Activated T-cell treated with anti-CD3 and anti-CD28 coated beads, Interleukin-2, amount 50 U/mL, for 48 hours (primary cell): ENCODE measurements around the gene UGT1A4.
"Not testable (repeated sequence)": the region's sequence is repeated elsewhere in the genome, so short reads cannot be mapped to it uniquely, and the experiment has no call there.

Experiments used
- DNase-seq, 2 experiments: peaks; one replicate each; pipeline ENCODE4 v3.0.0-alpha.2; 2020

The UGT1A4 gene

DNA sequence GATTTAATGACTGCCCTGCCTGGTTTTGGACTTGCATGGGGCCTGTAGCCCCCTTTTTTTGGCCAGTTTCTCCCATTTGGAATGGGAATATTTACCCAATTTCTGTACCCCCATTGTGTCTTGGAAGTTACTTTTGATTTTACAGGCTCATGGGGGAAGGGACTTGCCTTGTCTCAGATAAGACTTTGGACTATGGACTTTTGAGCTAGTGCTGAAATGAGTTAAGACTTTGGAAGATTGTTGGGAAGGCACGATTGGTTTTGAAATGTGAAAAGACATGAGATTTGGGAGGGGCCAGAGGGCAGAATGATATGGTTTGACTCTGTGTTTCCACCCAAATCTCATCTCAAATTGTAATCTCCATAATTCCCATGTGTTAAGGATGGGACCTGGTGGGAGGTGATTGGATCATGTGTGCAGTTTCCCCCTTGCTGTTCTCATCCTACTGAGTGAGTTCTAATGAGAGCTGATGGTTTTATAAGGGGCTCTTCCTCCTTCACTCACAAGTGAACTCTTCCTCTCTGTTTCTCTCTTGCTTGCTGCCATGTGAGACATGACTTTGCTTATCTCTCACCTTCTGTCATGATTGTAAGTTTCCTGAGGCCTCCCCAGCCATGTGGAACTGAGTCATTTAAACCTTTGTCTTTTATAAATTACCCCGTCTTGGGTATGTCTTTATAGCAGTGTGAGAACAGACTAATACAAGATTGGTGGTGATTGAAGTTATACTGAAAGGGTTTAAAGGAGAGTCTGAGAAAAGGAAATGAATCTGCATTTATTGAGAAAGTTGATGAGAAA lies 32.9 kb downstream of the UGT1A4 start:
- DNase-seq, result not testable (repeated sequence)

DNA sequence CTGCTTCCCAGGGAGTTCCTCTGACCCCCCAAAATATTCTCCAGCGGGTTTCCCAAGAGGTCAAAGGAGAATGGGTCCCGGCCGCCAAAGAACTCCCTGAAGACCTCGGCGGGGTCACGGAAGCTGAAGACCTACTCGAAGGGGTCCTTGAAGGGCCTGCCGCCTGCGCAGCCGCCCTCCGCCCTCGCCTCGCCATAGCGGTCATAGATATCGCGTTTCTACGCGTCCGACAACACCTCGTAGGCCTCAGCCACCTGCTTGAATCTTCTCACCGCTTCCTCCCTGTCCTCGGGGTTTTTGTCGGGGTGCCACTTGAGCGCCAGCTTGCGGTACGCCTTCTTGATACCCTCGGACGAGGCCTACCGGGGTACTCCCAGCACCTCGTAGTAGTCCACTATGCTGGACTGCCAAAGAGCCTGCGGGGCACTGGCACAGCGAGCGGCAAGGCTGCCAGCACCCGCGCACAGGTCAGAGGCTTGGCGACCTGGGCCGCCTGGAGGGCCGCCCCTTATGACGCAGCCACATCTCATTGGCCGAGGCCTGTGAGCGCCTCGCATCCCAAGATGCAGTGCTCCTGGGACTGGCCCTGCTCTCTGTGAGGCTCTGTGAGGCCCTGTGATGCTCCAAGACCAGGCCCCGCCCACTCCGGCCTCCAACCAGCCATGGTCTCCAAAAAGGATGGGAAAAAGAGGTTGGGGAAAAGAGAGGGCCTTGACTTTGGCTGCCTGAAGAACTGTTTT lies 36.5 kb downstream of the UGT1A4 start:
- no peak for DNase-seq

DNA sequence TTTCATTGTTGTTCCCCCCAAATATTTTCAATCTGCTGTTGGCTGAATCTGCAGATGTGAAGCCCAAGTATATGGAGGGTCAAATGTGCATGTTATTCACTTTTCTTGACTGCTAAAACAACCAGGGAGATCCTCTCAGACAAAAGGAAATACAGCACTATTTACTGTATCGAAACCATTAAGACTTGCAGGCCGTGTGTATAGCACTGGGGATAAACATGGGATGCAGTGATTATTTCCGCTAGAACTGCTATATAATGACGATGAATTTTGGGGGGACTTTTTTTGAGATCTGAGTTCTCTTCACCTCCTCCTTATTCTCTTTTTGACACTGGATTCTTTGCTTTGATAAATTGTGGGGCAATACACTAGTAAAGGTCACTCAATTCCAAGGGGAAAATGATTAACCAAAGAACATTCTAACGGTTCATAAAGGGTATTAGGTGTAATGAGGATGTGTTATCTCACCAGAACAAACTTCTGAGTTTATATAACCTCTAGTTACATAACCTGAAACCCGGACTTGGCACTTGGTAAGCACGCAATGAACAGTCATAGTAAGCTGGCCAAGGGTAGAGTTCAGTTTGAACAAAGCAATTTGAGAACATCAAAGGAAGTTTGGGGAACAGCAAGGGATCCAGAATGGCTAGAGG lies 38.0 kb downstream of the UGT1A4 start:
- DNase-seq, result no peak

DNA sequence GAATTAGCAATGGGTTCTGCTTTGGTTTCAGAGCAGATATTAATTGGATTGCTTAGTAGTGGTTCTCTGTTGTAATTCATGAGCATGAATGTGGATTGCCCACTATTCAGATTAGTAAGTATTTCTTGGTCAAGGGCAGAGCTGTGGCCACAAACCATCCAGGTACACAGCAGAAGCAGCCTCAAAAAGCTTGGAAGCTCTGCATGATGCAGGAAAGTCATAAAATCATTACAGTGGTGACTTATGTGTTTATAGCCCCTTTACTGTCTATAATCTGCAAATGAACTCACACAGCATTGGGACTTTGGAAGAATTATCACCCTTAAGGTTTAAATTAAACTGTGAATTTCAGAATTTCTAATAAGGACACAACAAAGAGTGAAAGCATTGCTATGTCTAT lies 39.6 kb downstream of the UGT1A4 start:
- no peak for DNase-seq

DNA sequence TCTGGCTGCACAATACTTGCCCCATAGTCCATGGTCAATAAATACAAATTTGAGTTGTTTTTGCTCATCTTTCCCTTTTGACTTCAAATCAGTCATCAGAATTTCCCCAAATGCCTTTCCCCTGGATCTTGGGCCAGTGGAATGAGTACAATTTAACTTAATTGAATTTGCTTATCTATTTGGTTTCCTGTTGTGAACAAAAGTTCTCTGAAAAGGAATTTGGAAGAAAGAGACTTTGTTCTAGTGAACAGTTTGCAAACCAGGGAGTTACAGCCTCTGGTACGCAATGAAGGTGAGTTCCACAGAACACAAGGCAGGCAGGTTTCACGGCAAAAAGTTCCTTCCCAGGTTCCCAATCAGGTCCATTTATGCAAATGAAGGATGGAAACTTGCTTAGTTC lies 40.3 kb downstream of the UGT1A4 start:
- no peak for DNase-seq

DNA sequence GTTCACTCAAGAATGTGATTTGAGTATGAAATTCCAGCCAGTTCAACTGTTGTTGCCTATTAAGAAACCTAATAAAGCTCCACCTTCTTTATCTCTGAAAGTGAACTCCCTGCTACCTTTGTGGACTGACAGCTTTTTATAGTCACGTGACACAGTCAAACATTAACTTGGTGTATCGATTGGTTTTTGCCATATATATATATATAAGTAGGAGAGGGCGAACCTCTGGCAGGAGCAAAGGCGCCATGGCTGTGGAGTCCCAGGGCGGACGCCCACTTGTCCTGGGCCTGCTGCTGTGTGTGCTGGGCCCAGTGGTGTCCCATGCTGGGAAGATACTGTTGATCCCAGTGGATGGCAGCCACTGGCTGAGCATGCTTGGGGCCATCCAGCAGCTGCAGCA lies 41.5 kb downstream of the UGT1A4 start, which contains the start of gene UGT1A1:
Gene UGT1A1 (plus strand): TSS at position 228 of the 400 bp plus-strand sequence. CDS start 18 bp downstream, at position 246.
- DNase-seq, result no peak

DNA sequence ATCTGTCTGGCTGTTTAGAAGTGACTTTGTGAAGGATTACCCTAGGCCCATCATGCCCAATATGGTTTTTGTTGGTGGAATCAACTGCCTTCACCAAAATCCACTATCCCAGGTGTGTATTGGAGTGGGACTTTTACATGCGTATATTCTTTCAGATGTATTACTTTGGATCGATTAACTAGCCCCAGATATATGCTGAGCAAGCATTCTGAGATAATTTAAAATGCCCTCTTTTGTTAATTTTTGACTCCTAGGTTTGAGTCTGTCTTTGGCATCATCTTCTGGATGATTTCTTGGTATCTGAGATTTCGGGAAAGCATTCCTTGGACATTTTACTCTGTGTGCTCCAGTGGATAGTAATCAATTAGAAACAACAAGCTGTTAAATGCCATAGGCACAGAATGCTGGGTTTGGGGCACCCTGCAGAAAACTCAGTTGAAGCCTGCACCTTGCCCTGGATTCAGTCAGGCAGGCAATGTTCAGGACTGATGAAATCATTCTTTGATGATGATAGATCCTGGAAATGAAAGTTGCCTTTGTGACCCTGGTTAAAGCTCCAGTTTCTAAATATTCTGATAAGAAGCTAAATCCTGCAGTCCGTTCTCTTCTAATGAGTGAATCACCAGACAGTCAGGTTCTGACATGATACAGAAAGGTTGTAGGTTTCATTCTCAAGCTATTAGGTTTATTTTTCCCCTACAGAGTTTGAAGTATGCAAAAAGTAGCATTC lies 42.7 kb downstream of the UGT1A4 start:
- DNase-seq, result no peak

DNA sequence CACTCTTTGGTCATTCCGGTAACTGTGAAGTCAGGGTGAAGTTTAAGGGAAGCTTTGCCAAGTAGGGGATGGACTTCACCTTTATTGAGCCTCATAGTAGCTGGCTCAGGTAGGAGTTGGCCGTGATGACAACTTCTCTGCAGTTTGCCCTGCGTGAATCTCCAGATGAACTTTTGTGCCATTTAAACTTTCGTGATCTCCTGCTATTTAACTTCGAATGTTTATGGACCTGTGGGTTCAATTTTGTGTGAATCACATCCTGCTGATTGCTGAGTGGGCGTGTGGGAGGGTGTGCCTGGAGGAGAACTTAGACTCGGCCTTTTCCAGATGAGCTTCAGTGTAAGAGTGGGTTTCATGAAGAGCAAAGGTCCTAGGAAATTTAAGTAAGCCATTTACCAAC lies 45.7 kb downstream of the UGT1A4 start:
- DNase-seq, result no peak

DNA sequence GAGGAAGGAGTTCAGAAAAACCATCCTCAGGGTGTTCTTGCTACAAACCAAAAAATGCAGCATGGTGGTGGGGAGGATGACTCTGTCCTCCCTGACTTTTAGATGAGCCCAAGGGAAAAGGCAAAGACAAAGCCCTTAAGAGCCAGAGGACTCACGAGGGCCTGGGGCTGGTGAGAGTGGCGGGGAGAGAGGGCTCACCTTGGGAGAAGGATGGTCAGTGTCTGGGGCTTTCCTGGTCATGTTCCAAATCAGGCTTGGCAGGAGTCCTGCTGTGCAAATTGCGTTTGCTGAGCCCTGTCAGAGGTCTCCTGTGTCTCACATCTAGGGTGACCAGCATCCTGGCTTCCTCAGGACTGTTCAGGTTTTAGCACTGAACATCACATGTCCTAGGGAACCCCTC lies 46.2 kb downstream of the UGT1A4 start:
- no peak for DNase-seq

DNA sequence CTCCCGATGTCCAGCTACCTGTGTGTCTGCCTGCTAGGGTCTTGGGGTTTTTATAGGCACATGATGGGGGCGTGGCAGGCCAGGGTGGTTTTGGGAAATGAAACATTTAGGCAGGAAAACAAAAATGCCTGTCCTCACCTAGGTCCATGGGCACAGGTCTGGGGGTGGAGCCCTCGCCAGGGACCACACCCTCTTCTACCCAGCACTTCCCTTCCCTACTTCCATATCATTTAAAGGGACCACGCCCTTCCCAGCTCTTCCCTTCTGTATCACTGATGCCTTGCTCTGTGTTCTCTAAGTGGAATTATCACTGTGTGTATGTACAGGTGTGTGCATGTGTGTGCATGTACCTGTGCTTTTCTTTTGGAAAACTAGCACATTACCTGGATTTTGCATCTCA lies 47.9 kb downstream of the UGT1A4 start:
- DNase-seq, result no peak

DNA sequence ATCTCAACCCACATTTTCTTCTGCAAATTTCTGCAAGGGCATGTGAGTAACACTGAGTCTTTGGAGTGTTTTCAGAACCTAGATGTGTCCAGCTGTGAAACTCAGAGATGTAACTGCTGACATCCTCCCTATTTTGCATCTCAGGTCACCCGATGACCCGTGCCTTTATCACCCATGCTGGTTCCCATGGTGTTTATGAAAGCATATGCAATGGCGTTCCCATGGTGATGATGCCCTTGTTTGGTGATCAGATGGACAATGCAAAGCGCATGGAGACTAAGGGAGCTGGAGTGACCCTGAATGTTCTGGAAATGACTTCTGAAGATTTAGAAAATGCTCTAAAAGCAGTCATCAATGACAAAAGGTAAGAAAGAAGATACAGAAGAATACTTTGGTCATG lies 49.5 kb downstream of the UGT1A4 start:
- no peak for DNase-seq

DNA sequence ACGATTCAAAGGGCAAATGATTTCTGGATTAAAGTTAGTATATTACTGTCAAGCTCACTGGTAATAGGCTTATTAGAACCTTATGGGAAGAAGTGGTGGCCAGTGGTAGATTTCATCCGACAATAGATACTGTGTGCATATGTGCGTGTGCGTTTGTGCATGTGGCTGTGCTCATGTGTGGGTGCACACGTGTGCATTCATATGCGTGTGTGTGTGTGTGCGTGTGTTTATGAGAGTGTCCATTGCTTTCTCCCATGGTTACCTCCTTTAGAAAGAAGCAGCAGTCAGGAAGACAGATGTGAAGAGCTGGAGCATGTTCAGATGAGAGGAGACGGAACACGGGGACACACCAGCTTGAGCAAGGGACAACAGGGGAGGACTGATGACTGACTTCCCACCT lies 50.7 kb downstream of the UGT1A4 start:
- DNase-seq, result no peak

DNA sequence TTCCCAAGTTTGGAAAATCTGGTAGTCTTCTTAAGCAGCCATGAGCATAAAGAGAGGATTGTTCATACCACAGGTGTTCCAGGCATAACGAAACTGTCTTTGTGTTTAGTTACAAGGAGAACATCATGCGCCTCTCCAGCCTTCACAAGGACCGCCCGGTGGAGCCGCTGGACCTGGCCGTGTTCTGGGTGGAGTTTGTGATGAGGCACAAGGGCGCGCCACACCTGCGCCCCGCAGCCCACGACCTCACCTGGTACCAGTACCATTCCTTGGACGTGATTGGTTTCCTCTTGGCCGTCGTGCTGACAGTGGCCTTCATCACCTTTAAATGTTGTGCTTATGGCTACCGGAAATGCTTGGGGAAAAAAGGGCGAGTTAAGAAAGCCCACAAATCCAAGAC lies 53.6 kb downstream of the UGT1A4 start:
- DNase-seq, result no peak

DNA sequence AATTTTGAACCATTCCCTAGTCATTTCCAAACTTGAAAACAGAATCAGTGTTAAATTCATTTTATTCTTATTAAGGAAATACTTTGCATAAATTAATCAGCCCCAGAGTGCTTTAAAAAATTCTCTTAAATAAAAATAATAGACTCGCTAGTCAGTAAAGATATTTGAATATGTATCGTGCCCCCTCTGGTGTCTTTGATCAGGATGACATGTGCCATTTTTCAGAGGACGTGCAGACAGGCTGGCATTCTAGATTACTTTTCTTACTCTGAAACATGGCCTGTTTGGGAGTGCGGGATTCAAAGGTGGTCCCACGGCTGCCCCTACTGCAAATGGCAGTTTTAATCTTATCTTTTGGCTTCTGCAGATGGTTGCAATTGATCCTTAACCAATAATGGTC lies 54.0 kb downstream of the UGT1A4 start:
- DNase-seq, result no peak

DNA sequence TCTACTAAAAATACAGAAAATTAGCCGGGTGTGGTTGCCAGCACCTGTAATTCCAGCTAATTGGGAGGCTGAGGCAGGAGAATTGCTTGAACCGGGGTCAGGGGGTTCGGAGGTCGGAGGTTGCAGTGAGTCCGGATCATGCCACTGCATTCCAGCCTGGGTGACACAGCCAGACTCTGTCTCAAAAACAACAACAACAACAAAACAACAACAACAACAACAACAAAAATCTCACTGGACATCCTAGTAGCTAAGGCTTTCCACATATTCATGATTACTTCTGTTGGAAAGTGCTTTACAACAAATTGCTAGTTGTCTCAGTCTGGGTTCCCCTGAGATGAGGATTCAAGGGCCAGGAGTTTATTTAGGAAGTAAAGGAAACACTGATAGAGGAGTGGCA lies 55.3 kb downstream of the UGT1A4 start:
- DNase-seq, result no peak

DNA sequence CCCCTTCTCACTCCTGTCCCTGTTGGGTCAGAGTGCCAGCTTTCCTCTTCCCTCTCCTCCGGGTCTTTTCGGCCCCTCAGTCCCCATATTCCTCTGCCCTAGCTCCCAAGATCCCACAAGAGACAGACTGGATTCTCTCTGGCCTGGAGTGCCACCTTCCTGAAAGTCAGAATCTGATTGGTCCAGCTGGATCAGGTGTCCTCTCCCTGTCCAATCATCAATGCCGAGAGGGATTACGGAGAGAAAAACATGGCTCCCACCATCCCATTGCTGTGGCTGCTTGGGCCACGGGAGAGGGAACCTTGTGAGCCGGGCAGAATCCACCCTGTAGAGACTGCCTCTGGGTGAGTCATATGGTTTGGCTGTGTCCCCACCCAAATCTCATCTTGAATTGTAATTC lies 56.9 kb downstream of the UGT1A4 start:
- no peak for DNase-seq

DNA sequence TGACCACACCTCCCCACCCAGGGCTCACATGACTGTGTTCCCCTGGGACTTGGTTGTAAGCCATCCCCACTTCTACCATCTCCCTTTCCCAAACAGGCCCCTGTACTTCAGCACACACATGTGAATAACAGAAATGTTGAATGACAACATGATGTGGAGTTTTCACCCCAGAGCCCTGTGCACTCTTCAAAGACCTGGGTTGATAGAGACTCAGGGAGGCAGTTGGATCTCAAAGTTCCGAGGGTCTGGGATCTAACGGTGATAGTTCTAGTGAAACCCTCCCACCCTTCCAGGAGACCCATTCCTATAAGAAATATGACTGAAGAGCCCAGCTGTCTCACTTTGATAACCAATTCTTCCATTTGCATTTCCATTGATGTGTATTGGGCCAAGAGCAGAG lies 59.5 kb downstream of the UGT1A4 start, which contains the start of gene MROH2A:
Gene MROH2A (plus strand): TSS at position 301 of the 400 bp plus-strand sequence. CDS start 1,029 bp downstream, outside the sequence.
- no peak for DNase-seq

DNA sequence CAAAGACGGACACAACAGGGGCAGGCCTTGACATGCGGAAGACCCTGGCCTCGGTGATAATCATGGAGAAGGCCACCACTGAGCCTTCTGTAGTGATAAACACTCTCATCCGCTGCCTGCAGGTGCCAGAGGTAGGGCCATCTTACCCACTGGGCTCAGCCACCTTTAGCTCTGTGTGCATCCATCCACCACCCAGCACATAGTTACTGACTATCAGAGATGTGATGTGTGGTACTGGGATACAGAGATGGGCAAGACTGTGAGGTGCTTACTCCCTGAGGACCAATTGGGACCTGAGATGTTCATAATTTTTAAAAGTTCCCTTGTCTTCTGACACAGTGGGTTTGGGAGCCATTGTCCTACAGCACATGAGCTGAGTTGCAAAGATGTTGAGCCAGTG lies 61.2 kb downstream of the UGT1A4 start:
- no peak for DNase-seq

DNA sequence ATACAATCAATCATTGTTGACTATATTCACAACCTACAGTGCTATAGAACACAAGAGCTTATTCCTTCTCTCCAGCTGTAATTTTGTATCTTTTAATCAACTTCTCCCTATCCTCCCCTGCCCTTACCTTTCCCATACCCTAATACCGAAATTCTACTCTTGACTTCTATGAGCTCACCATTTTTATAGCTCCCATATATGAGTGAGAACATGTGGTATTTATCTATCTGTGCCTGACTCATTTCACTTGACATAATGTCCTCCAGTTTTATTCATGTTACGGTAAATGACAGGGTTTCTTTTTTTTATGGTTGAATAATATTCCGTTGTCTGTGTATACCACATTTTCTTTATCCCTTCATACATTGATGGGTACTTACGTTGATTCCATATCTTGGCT lies 62.2 kb downstream of the UGT1A4 start:
- no peak for DNase-seq

DNA sequence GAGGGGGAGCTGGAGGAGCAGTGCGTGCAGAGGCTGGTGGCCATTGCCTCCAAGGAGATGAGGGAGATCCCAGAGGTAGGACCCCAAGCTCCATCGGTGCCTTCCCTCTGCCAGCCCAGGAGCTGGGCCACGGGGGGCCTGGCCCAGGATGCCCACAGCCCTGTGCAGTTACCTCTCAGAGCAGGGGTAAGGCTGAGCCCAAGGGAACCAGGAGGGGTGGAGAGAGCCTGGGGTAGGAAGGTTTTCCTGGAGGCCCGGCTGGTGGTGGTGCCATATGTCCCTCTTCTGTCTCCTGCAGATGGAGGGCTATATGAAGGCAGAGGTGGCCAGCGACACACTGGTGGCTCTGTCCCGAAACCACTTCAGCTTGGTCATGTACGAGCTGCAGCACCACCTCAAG lies 71.0 kb downstream of the UGT1A4 start:
- DNase-seq, result no peak

DNA sequence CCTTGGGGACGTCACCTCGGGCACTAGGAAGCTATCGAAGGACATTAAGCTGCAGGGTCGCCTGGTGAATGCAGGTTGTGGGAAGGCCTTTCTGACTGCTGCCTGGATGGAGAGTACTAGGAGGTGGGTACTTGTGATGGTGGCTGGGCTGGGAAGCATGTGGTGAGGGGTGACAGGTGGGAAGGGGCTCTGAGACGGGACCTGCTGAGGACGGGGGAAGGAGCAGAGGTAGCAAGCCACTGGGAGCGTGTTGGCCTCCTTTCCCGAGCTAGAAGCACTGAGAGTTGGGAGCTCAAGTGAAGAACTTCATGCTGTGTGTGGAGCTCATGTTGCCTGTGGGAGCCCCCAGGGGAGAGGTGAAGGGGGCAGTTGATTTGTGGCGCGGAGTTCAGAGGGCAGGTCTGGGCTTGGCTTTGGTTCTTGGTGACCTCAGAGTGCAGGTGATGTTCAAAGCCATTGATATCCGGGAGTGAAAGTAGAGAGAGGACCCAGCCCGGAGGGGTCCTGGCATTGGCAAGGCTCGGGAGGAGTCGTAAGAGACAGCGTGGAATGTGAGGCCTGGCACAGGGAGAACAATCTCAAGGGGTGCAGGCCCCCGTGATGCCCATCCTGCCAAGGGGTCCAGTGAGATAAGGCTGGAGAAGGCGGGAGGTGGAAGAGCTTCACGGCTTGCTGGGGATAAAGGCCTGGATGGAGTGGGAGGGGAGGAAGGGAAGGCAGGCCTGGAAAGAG lies 72.8 kb downstream of the UGT1A4 start:
- DNase-seq, result no peak

DNA sequence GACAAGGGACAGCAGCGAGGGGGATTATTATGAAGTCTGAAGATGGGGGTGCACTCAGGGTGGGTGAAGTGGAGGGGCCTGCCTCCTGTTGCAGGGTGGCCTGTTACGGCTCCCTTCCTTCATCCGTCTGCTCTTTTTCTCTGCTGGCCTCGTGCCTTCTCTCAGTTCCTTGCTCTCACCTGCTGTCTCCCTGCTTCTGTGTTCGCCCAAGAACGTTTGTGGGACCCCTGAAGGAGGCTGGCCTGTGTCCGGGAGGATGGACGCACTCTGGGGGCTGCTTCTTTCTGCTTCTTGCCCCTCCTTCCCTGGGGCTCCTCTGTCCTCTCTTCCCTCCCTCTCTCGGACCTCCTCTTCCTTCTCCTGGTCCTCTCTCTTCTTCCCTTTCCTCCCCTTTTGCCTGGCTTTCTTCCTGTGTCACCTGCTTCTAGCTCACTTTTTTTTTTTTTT lies 73.4 kb downstream of the UGT1A4 start:
- DNase-seq, result no peak
